NCI-H526 treated with DMSO at 0.1 percent for 48 hours (cell line): ENCODE results near the gene SEPTIN2.
"Not testable (repeated sequence)": the region's sequence is repeated elsewhere in the genome, so short reads cannot be mapped to it uniquely, and the experiment has no call there.

Experiments used
- DNase-seq: peaks from one replicate; lab custom pipeline; 2025; lab: John Stamatoyannopoulos, UW

SEPTIN2 gene

GRCh38 chr2:241314226-241315092 lies 1.3 kb upstream of the SEPTIN2 start:
- DNase-seq = peak; percentile 43

- peak; percentile 97 for DNase-seq
Observed at GRCh38 chr2:241315093-241315878, 439 bp upstream of the SEPTIN2 start, which contains the start of gene HDLBP. HDLBP (minus strand) TSS chr2:241315672; CDS start chr2:241266869, 48,803 bp downstream.

GRCh38 chr2:241316825-241317224 lies 1.1 kb downstream of the SEPTIN2 start:
- no peak for DNase-seq

DNA sequence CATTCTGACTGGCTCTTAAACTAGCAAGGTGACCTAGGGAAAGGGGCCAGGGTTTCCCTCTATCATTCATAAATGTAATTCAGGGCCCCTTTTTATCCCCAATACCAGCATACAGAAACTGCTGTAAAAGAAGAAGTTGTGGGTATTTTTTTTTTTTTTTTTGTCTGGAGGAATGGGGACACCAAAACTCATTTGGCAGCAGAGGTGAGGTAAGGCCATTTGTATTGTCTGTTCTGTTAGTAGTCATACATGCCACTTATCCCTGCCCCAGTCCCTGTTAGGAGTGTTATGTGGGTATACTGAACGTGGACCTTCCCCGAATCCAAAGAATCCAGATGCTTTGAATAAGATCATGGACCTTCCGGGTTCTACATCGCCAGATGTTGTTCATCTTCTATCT lies 1.7 kb downstream of the SEPTIN2 start:
- no peak for DNase-seq

DNA sequence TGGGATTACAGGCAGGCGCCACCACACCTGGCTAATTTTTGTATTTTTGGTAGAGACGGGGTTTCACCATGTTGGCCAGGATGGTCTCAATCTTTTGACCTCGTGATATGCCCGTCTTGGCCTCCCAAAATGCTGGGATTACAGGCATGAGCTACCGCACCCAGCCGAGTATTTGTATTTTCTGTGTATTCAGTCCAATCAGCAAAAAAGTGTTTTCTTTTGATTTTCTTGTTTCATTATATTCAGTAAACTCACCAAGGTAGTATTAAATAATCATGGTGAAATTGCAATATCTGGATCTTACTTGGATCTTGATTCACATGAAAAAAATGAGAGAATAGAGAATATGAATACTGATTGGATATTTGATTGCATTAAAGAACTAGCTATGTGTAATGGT lies 3.1 kb downstream of the SEPTIN2 start:
- not testable (repeated sequence) for DNase-seq

GRCh38 chr2:241320394-241320793 lies 4.7 kb downstream of the SEPTIN2 start:
- no peak for DNase-seq

- DNase-seq = no peak
Observed at GRCh38 chr2:241321033-241321432, 5.3 kb downstream of the SEPTIN2 start.

DNA sequence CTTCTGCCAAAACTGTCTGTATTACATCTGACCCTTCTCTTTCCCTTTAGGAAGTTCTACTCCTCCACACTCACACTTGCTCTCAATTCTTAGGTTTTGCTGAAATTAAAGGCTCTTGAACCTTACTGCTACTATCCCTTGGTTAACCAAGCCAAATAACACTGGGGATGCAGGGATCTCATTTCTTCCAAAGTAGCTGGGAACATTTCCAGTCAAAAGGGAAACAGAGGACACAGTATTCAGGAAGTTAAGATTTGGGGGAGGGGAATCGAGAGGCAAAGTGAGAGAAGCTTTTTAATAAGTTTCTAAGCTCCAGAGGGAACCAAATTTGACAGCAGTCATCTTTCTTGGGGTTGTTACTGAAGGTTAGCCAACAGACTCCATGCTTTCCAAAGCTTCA lies 6.2 kb downstream of the SEPTIN2 start:
- no peak for DNase-seq

DNA sequence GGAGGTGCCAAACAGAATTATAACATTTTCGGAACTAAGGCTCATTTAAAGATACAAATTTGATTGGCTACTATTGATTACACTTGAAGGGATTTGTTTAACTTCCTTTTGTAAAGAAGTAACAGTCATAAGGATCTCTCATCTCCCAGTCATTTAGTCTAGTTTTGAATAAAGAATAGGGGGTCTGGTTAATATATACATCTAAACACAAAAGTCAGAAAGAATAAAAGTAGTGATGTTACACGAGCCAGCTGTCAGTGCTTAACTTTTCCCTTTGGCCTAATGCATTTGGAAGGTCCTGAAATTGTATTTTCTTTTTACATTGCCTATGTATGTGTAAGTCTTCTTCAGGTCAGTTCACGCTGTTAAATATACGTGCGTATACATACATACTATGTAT lies 8.1 kb downstream of the SEPTIN2 start:
- DNase-seq = no peak

- DNase-seq = no peak
Observed at GRCh38 chr2:241324775-241325174, 9.1 kb downstream of the SEPTIN2 start.

GRCh38 chr2:241325257-241325656 lies 9.5 kb downstream of the SEPTIN2 start:
- DNase-seq = no peak

- no peak for DNase-seq
Observed at GRCh38 chr2:241329669-241330615, 14.2 kb downstream of the SEPTIN2 start.

DNA sequence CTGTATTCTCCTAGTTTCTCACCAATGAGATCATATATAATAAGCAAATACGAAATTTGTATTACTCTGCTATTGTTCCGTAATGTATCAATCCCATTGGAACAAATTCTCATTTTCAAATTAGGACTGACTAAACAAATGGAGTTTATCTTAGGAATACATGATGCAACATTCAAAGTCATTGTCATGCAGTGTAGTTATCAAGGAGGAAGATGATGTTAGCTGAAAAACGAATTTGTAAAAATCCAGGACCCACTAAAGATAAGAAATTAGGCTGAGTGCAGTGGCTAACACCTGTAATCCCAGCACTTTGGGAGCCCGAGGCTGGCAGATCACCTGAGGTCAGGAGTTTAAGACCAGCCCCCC lies 14.9 kb downstream of the SEPTIN2 start:
- no peak for DNase-seq

DNA sequence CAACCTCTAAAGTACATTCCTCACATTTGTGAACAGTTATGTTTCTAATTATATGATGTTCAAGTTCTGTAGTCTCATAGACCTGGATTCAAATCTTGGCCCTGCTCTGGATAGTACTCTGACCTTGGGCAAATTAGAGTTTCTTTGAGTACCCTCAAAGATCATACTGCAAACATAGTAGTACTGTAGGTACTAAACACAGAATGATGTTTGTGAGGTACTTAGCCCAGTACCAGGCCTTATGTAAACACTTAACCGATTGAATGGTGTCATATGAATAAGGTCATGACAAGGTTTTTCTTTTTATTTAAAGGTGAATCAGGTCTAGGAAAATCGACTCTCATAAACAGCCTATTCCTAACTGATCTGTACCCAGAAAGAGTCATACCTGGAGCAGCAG lies 19.1 kb downstream of the SEPTIN2 start:
- no peak for DNase-seq

GRCh38 chr2:241339839-241340630 lies 24.3 kb downstream of the SEPTIN2 start:
- DNase-seq = no peak

DNA sequence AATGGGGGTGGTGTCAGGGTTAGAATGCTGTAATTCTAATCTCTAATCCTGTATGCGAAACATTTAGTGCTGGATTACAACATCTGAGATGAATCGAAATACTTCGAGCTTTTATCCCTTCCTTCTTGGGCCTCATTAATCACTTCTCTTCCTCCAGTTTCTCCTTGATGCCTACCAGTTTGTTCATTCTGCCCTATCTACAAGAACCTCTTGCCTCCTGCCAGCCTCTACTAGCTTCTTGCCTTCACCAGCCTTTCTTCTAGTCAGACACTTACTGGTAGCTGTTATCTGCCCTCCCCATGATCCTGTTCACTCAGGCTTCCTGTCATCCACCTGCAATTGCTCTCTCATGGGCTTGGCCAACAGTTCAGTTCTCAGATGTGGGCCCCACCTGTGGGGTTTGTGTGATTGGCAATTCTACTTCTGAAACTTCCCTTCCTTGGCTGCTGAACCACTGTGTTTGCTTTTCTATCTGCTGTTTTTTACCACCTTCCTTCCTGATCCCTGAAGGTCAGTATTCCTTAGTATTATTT lies 25.0 kb downstream of the SEPTIN2 start:
- no peak for DNase-seq

DNA sequence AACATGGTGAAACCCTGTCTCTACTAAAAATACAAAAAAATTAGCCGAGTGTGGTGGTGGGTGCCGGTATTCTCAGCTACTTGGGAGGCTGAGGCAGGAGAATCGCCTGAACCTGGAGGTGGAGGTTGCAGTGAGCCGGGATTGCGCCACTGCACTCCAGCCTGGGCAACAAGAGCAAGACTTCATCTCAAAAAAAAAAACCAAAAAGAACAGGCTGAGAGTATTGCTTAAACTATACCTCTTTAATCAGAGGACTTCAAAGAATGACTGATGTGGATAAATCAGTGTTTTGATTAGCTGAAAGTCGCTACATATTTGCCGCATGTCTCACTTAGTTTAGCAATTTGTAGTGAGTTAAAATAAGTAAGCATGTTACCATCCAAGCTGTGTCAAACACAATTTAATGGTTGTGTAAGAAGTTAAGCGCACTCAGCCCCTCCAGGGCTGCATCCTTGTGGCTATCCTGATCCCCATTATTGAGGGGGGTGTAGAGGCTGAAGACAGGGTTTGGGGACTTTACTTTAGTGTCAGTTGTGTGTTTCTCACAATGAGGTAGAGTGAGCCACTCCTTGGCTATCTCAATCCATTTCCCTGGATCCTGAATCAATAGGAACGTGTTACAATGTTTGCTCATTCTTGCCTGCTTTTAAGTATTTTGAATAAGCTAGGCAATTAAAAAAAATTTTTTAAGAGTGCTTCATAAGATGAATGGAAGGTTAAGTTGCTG lies 29.4 kb downstream of the SEPTIN2 start:
- no peak for DNase-seq

- DNase-seq = no peak
Observed at GRCh38 chr2:241349941-241350340, 34.2 kb downstream of the SEPTIN2 start.

- DNase-seq = no peak
Observed at GRCh38 chr2:241350530-241350877, 34.8 kb downstream of the SEPTIN2 start.

DNA sequence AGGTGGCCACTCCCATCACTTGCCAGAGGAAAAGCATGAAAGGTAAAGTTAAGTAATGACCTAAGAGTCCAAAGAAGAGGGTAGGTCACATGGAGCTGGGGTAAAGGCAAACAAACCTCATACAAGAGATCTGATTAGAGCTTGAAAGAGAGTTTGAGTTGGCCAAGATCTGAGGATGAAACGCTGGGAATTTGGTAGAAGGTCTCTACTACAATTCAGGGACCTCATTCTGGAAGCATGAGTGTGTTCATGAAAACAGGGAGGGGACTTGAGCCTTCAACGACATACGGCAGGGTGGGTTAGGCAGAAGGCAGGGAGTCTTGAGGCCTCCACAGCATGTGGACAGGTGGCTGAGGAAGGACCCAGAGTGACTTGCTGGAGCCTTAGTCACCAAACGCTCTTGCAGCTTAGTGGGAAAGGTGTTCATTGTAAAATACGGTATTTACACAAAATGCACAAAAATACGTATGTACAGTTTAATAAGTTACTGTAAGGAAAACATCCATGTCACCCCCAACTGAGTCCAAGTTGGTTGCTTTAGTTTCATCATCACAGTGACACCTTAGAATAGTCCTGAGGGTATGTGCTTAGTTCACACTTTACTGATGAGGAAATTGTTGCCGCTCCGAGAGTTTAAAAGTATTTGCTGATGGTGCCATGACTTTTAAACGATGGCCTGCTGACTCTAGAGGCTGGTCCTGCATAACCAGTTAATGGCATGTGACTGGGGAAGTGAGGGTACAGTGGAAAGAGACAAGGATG lies 35.3 kb downstream of the SEPTIN2 start:
- DNase-seq = no peak
